ENCODE data around the gene LASP1NB.

The LASP1NB gene

DNA sequence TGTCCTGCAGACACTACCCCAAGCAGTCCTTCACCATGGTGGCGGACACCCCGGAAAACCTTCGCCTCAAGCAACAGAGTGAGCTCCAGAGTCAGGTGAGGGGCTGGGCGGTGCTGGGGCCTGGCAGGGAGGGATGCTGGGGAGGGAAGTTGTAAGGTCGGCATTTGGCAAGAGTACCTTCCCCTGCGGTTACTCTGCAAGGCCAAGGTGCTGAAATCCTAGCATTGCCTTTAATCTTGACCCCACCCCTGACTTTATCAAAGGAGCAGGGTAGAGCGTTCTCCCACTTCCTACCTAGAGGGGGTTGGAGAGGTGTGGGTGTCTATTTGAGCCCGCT is 35.0 kb upstream of the LASP1NB start:
- intact Hi-C loops (cut with micrococcal nuclease; ENCODE audit: unreplicated experiment), result no loop called here
- no TSS peak for BruUV-seq (replicated peaks)
- no peak overlapping the region for H3K27ac ChIP-seq (ENCODE audit: extremely low read length, insufficient read depth, low read length)
- H3K79me2 ChIP-seq (ENCODE audit: insufficient read depth, low read length), result peaks cover 23% of the 10 kb centered on the region
- no peak for ATAC-seq
- no peak overlapping the region for H3K4me2 ChIP-seq (ENCODE audit: low read depth, low read length)
- H3K4me3 ChIP-seq (replicated peaks in 1 of 3; ENCODE audit: insufficient read depth in 1 of 3, low read depth in 2 of 3, low read length in 3 of 3), result no peak overlapping the region
- no peaks in the 10 kb centered on the region for H3K9me3 ChIP-seq (ENCODE audit: low read length)
- CTCF ChIA-PET (ENCODE audit: low intra/inter-chr PET ratio, low total read pairs), result no interaction called here
- H3K36me3 ChIP-seq (replicated peaks in 1 of 2; ENCODE audit: control insufficient read depth in 1 of 2, insufficient read depth in 2 of 2, low read length in 2 of 2), result peaks cover 56 to 86% of the 10 kb centered on the region in 2 experiments
- in situ Hi-C loops (cut with HindIII; ENCODE audit: extremely low pct_ligation_motif_present, low pct_unique_long_range_greater_than_20kb), result no loop called here
- FAIRE-seq, result no peak
- no peak for DNase-seq (ENCODE audit: low spot score)
- H2AFZ ChIP-seq (ENCODE audit: low read length), result no peak overlapping the region
- H3K4me1 ChIP-seq (ENCODE audit: insufficient read depth, low read length), result peaks cover 8% of the 10 kb centered on the region
- no peak overlapping the region for H3K9ac ChIP-seq (ENCODE audit: insufficient read depth, low read depth, low read length)
- no peaks in the 10 kb centered on the region for H3K27me3 ChIP-seq (ENCODE audit: control insufficient read depth in 1 of 2, insufficient read depth in 2 of 2, low read length in 2 of 2)
- POLR2A ChIA-PET, result no interaction called here
- TF ChIP-seq TSC22D2 (CRISPR knock-in tag; IDR thresholded peaks at IDR 0.05; ENCODE audit: borderline replicate concordance) (no peak), ZFP36L2 (CRISPR knock-in tag; IDR thresholded peaks at IDR 0.05) (no peak), RFX1 (IDR thresholded peaks at IDR 0.05) (no peak), ZNF556 (CRISPR knock-in tag; IDR thresholded peaks at IDR 0.05; ENCODE audit: borderline replicate concordance) (no peak)
- H4K20me1 ChIP-seq (ENCODE audit: insufficient read depth, low read length), result peaks cover 25% of the 10 kb centered on the region
- WGBS (ENCODE audit: low lambda C conversion rate), result 97% methylated on average over 8 of the region's 8 CpGs

DNA sequence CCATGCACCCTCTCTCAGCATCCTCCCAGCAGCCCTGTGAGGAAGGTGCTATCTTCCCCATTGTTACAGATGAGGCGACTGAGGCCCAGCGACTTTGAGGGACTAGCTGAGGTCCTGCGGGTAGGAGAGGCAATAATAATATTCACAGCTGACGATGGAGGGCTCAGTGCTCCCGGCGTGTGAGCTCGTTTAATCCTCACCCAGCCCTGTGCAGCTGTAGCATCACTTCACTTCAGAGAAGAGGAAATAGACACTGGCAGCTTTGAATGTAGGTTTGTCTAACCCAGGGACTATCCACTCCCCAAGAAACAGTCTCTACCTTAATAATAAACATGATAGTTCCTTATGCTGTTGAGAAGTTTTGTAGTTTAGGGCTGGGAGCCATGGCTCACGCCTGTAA is 34.0 kb upstream of the LASP1NB start:
- no peak overlapping the region for H2AFZ ChIP-seq (ENCODE audit: low read length)
- ATAC-seq (no peak), FAIRE-seq (no peak), DNase-seq (ENCODE audit: low spot score) (no peak)
- peaks cover 14% of the 10 kb centered on the region for H3K79me2 ChIP-seq (ENCODE audit: insufficient read depth, low read length)
- in situ Hi-C loops (cut with HindIII; ENCODE audit: extremely low pct_ligation_motif_present, low pct_unique_long_range_greater_than_20kb), result no loop called here
- H3K27me3 ChIP-seq (ENCODE audit: control insufficient read depth in 1 of 2, insufficient read depth in 2 of 2, low read length in 2 of 2), result no peaks in the 10 kb centered on the region
- H3K4me2 ChIP-seq (ENCODE audit: low read depth, low read length), result no peak overlapping the region
- peaks cover 57 to 83% of the 10 kb centered on the region in 2 experiments for H3K36me3 ChIP-seq (replicated peaks in 1 of 2; ENCODE audit: control insufficient read depth in 1 of 2, insufficient read depth in 2 of 2, low read length in 2 of 2)
- ChIA-PET POLR2A (interaction anchor here (1.0 kb wide), 1 partner anchor 22 kb away, joined by 4 read pairs; the partner anchor contains the start of gene LASP1), CTCF (ENCODE audit: low intra/inter-chr PET ratio, low total read pairs) (no interaction called here)
- no peaks in the 10 kb centered on the region for H3K9me3 ChIP-seq (ENCODE audit: low read length)
- peaks cover 14% of the 10 kb centered on the region; the same call in 1 of the 2 replicates for H4K20me1 ChIP-seq (ENCODE audit: insufficient read depth, low read length)
- H3K4me3 ChIP-seq (replicated peaks in 1 of 3; ENCODE audit: insufficient read depth in 1 of 3, low read depth in 2 of 3, low read length in 3 of 3), result no peak overlapping the region
- WGBS (ENCODE audit: low lambda C conversion rate), result over 99% methylated on average over 8 of the region's 8 CpGs
- no peak overlapping the region for H3K27ac ChIP-seq (ENCODE audit: extremely low read length, insufficient read depth, low read length)
- intact Hi-C loops (cut with micrococcal nuclease; ENCODE audit: unreplicated experiment), result no loop called here
- BruUV-seq (replicated peaks), result no TSS peak
- TF ChIP-seq ADNP (CRISPR knock-in tag; IDR thresholded peaks at IDR 0.05), result no peak
- H3K9ac ChIP-seq (ENCODE audit: insufficient read depth, low read depth, low read length), result no peak overlapping the region
- H3K4me1 ChIP-seq (ENCODE audit: insufficient read depth, low read length), result peaks cover 8% of the 10 kb centered on the region

All from HepG2 (cell line).